ENCODE data around the gene NYAP1.
"Not testable (repeated sequence)": the region's sequence is repeated elsewhere in the genome, so short reads cannot be mapped to it uniquely, and the experiment has no call there.

- TF ChIP-seq POLR2A (IDR thresholded peaks at IDR 0.05; ENCODE audit: low read depth, low read length); POU2F2 (IDR thresholded peaks at IDR 0.05; ENCODE audit: low read depth, low read length); POLR2AphosphoS5 (IDR thresholded peaks at IDR 0.05; ENCODE audit: low read depth, low read length); TAF1 (IDR thresholded peaks at IDR 0.05; ENCODE audit: low read depth, low read length); SPI1 (IDR thresholded peaks at IDR 0.05; ENCODE audit: low read depth, low read length); PAX5 (IDR thresholded peaks at IDR 0.05; ENCODE audit: insufficient read depth, low read length, severe bottlenecking): not testable (repeated sequence)
Observed at GRCh38 chr7:100447363-100447762, 36.4 kb upstream of the NYAP1 start.
